ENCODE results near the gene SOX5.
A peak's percentile ranks its signal among the peaks of the same experiment; 100 is the strongest.
"Not testable (repeated sequence)": the region's sequence is repeated elsewhere in the genome, so short reads cannot be mapped to it uniquely, and the experiment has no call there.

SOX5 gene

GRCh38 chr12:23834076-23834475 is 115.4 kb downstream of the SOX5 start:
- no peak for DNase-seq (ENCODE audit: low spot score)

- DNase-seq (ENCODE audit: low spot score) = no peak
Measured at GRCh38 chr12:23831739-23832138, 117.7 kb downstream of the SOX5 start.

- no peak for DNase-seq (ENCODE audit: low spot score)
Measured at GRCh38 chr12:23830210-23830609, 119.3 kb downstream of the SOX5 start.

DNA sequence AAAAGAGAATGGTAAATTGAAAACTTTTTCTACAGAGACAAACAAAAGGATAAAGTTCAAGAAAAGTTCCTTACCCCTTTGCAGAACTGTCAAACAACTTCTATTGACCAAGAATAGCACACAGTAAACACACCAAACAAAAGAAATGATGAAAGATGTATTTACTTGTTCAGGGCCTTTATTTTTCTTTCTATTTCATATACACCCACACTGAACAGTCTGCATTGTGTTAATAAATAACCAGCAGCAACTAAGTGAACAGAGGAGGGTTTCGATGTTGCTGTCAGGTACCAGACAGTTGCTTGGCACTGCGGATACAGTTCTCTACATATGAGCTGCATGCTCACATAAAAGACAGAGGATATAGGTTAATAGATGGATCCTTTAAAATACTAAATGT is 122.1 kb downstream of the SOX5 start:
- DNase-seq (ENCODE audit: low spot score) = no peak

- not testable (repeated sequence) for DNase-seq (ENCODE audit: low spot score)
Measured at GRCh38 chr12:23825124-23825523, 124.3 kb downstream of the SOX5 start.

DNA sequence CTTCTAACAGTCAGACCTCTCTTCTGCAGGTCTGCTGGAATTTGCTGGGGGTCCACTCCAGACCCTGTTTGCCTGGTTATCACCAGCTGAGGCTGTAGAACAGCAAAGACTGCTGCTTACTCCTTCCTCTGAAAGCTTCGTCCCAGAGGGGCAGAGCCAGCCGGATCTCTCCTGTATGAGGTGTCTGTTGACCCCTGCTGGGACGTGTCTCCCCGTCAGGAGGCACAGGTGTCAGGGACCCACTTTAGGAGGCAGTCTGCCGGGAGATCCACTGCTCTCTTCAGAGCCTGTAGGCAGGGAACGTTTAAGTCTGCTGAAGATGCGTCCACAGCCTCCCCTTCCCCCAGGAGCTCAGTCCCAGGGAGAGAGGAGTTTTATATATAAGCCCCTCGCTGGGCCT is 125.1 kb downstream of the SOX5 start:
- DNase-seq (ENCODE audit: low spot score) = no peak

DNA sequence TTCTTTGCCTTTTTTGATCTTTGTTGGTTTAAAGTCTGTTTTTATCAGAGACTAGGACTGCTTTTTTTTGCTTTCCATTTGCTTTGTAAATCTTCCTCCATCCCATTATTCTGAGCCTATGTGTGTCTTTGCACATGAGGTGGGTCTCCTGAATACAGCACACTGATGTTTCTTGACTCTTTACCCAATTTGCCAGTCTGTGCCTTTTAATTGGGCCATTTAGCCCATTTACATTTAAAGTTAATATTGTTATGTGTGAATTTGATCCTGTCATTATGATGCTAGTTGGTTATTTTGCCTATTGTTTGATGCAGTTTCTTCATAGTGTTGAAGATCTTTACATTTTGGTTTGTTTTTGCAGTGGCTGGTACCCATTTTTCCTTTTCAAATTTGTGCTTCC is 126.6 kb downstream of the SOX5 start:
- DNase-seq (ENCODE audit: low spot score) = not testable (repeated sequence)

GRCh38 chr12:23817345-23817744 is 132.1 kb downstream of the SOX5 start:
- DNase-seq (ENCODE audit: low spot score) = no peak

GRCh38 chr12:23816394-23816851 is 133.0 kb downstream of the SOX5 start:
- DNase-seq (ENCODE audit: low spot score) = no peak

GRCh38 chr12:23815810-23816209 is 133.7 kb downstream of the SOX5 start:
- DNase-seq (ENCODE audit: low spot score) = no peak

GRCh38 chr12:23813206-23813605 is 136.3 kb downstream of the SOX5 start:
- DNase-seq (ENCODE audit: low spot score) = no peak

DNA sequence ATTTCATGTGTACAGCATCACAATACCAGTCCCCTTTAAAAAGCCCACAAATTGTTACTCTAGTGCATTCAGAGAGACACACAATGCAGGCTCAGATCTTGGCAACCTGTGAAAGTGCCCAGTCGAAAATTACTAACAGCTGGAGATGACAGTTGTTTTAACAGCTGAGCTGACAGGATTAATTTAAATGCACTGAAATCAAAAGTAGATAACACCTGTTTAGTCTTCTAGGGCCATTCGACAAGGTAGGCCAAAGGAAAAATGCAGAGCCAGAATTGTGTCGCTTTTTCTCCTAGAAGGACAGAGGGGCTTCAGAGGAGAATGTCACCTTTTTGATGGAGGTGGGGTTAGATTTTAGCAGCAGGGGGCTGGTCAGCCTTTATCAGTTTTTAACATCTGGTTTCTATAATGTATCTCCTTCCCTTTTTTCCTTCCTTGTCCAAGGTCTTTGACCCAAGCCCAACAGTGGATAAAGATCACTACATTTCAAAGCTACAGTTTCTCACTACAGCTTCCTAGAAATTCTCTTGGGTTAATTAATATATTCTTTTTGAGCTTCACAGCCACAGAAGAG is 139.1 kb downstream of the SOX5 start:
- DNase-seq (ENCODE audit: low spot score) = no peak

- no peak for DNase-seq (ENCODE audit: low spot score)
Measured at GRCh38 chr12:23803540-23803939, 145.9 kb downstream of the SOX5 start.

GRCh38 chr12:23795494-23795893 is 154.0 kb downstream of the SOX5 start:
- no peak for DNase-seq (ENCODE audit: low spot score)

DNA sequence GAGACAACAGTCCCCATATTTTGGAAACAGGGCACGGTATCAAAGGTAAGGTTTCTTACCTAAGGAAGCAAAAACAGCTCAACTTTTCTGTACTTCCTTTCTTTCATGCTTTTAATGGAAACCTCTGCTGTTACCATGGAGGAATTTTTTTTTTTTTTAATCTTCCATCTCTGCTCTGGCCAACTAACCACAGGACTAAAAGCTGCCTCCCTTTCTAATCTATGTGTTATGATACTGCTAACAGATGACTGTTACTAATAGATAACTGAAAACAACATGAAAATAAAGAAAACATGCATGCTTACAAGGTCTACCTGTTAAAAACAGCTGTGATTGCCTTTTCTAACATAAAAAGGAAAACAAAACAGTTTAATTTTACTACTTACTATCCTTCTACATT is 168.4 kb downstream of the SOX5 start:
- no peak for DNase-seq (ENCODE audit: low spot score)

GRCh38 chr12:23775208-23775607 is 174.3 kb downstream of the SOX5 start:
- DNase-seq (ENCODE audit: low spot score) = no peak

DNA sequence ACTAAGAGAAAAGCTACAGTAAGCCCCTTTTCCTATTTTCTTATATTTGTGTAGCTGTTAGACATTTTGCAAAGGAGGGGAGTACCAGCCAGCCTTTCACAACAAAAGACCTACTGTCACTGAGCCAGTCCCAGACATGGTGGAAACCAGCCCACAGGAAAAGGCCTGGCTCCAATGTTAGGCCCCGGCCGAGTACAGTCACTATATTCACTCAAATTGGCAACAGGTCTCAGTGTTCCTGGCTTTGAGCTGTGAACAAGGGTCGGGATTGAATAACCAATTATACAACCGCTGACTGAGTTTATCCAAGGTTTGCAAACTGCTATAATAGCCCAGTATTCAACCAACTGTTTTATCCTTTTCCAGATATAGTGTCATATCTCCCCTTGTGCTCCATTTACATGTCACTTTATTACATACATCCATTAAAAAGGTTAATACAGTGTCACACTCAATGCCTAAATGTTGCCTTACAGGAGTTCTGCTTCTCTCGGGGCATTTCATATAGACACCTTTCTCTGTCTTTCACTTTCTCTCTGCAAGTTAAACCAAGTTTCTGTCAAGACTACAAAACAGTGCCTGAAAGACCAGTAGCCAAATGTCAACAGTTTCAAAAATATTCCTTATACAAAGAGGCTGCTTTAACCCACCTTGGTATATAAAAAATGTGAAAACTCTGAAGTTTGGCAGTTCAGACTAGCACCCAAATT is 178.1 kb downstream of the SOX5 start:
- DNase-seq (ENCODE audit: low spot score) = peak; percentile 62

GRCh38 chr12:23770202-23770938 is 179.1 kb downstream of the SOX5 start:
- DNase-seq (ENCODE audit: low spot score) = no peak

- DNase-seq (ENCODE audit: low spot score) = no peak
Measured at GRCh38 chr12:23767834-23768233, 181.6 kb downstream of the SOX5 start.

- no peak for DNase-seq (ENCODE audit: low spot score)
Measured at GRCh38 chr12:23763724-23764123, 185.7 kb downstream of the SOX5 start.

DNA sequence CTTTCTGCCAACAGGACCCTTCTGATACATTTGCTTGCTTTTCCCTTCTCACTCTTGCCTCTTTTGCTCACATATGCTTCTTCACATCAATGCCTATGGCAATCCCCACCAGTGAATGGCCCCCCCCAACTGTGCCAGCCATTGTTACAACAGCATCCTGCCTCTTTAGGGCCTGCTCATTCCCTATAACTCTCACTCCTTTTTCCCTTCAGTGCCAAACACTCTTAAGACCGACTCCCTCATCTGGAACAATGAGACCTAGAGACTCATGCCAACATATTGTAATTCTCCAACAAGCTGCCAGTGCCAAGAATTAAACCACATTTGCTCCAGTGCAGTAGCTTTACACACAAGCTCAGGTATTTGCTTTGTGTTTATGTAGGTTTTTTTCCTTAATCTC is 189.0 kb downstream of the SOX5 start:
- DNase-seq (ENCODE audit: low spot score) = no peak

- DNase-seq (ENCODE audit: low spot score) = no peak
Measured at GRCh38 chr12:23758608-23759007, 190.9 kb downstream of the SOX5 start.

- DNase-seq (ENCODE audit: low spot score) = no peak
Measured at GRCh38 chr12:23757541-23757962, 191.9 kb downstream of the SOX5 start.

All from left forelimb (tissue), 1 donor.